GM19438 (cell line): ENCODE data around the gene PLA2G6.
"Not testable (repeated sequence)": the region's sequence is repeated elsewhere in the genome, so short reads cannot be mapped to it uniquely, and the experiment has no call there.

ENCODE experiments used
- ATAC-seq: cut with Tn5 transposase; IDR thresholded peaks from one replicate; pipeline ENCODE4 v1.9.1; 2021; ENCODE audit warnings: low read depth; ENCODE audit not compliant: unreplicated experiment

Gene PLA2G6

DNA sequence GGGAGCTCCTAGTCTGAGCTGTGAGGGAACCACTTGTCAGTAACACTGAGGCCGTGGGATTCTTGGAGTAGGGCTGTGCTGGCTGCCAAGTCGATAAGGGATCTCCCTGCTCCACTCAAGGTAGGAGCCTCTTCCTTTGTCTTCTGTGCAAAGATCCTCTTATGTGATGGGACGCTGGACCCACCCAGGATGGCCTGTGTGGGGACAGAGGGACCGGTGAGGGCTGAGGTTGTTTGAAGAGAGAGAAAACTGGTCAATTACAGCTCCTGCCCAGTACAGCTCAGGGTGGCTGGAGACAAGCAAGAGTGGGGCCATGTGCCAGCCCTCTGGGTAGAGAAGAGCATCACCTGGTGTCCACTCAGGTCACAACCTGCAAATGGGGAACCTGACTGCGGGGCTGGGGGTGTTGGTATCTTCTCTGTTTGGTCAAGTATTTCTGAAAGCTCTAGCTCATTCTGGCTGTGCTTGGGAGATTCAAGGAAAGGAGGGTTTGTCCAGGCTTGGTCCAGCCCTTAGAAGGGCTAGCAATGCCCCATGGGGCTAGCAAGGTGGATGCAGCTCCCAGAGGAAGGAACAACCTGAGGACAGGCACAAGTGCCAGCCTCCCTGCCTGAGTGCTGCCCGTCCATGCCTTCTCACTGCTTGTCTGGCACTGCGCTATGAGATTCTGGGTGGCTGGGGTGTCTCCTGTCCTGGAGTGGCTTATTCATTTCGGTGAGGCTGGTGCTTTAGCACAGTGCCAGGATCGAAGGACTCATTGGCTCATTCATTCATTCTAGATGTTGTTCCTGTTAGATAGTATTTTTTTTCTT is 43.5 kb downstream of the PLA2G6 start:
- no peak for ATAC-seq

DNA sequence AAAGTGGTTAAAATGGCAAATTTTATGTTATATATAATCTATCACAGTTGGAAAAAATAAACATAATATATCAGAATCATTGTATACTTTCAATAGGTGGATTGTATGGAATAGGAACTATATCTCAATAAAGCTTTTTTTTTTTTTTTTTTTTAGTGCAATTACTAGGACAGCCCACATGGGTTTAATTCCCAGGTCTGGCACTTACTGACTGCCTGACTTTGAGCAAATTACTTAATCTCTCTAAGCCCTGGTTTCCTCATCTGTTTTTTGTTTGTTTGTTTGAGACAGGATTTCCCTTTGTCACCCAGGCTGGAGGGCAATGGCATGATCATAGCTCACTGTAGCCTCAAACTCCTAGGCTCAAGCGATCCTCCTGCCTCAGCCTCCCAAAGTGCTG is 45.0 kb downstream of the PLA2G6 start:
- no peak for ATAC-seq

DNA sequence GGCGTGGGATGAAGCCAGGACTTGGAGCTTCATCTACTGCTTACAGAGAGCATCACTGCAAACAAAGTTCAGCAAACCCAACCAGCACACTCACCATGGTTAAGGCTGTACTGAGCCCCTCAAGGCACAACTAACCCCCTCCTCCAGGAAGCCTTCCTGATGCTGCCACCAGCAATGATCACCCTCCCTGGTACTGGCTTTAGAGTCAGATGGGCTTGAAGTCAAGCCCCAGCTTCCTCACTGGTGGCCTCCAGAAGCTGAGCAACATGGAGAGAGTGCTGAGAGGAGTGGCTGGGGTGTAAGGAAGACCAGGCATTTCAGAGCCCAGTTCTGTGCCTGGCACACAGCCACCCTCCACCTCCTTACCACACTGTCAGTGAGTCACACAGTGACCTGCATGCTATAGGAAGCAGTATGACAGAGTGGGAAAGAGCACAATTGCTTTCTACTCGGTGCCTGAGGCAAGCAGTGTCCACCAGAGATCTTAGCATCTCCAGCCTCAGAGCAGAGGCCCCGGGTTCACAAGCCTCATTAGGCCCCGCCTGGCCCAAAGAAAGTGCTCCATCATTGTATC is 46.4 kb downstream of the PLA2G6 start:
- no peak for ATAC-seq

DNA sequence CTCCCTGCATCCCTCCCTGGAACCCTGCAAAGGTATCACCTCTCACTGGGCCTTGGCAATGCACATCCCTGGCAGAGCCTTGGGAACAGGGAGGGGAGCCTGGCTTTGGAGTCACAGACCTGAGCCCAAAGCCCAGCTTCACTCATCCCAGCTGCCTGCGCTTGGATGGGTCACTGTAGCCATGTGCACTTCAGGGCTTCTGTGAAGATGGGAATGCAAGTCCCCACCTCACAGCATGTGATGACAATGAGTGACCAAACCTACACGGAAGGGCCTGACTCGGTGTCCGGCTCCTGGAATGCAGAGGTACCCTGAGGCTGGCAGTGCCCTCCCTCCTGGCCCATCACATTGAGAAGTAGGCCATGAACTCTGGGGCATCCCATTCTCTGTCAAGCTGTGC is 48.3 kb downstream of the PLA2G6 start:
- ATAC-seq: no peak

DNA sequence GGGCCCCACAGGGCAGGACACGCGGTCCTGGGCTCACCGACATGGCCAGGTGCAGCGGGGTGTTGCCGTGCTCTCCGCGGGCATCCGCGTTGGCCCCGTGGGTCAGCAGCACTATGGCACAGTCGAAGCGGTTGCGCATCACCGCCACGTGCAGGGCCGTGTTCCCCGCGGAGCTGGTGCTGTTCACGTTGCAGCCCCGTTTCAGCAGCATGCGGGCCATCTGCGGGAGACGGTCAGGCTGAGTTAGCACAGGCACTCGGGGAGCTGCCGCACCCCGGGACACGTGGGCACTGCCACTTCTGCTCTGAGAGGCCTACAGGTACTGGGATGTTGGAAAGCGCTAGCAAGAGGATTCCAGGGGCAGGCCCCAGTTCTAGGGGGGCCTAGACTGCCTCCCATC is 48.8 kb downstream of the PLA2G6 start:
- ATAC-seq: no peak

DNA sequence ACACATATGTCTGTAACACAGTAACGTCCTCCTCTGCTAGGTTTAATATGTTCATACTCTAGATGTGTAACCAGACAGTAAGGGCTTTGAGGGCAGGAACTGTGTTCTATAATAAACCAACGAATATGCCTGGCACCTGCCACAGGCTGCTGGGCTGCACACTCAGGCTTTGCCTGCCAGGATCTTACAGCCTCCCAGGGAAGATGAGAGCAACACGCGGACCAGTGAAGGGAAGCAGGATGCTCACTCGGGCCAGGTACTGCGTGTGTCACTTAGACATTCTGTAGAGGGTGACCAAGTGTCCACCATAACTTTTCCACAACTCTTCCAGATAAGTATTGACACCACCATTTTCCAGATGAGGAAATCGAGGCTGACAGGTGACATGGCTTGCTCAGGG is 49.5 kb downstream of the PLA2G6 start:
- ATAC-seq: no peak

DNA sequence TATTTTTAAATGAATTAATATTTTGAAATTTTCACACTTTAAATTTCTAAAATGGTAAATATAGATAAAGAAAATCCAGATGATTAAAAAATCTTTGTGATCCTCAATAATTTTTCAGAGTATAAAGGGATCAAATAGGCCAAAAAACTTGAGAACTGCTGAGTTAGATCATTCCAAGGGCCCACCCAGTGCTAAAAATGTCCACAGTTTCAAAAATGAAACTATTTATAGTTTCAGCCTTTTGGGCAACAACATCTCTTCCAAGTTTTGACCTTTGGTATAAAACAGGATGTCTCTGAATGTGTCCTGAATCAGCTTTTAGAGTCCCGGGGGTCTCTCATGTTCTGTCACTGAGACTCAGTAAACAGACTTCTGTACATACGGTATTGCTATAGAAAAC is 50.2 kb downstream of the PLA2G6 start:
- no peak for ATAC-seq

DNA sequence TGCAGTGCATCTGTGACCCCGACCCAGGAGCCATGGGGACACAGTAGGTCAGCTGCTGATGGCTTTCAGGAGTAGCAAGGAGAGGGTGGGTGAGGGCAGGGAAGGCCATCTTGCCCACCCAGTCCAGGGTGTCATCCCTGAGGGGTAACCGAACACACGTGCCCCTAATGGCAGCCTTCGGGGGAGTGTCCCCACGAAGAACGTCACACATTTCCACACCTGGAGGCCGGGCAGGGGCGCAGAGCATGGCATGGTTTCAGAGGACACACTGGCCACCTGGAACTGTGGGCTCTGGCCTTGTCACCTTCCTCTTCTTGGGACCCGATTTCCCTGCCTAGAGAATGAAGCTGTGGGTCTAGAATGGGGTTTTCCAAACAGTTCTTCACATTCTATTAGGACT is 51.8 kb downstream of the PLA2G6 start:
- no peak for ATAC-seq

DNA sequence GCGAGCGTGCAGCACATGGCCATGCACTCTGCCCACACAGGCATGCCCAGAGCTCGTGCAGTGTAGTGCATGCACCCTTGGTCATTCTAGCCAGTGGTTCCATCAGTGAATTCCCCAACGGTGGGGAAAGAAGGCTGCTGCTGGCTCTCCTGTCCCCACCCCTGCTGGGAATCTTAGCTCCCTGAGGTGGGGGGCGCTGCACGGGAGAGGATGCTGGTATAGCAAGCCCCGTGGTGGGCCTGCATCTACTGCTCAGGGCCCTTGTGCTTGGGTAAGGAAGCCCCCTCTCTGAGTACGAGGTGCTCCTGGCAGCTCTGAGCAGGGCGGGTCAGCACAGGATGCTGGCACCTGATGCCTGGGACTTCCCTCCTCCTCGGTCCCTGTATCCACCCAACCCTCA is 52.6 kb downstream of the PLA2G6 start:
- ATAC-seq: no peak

DNA sequence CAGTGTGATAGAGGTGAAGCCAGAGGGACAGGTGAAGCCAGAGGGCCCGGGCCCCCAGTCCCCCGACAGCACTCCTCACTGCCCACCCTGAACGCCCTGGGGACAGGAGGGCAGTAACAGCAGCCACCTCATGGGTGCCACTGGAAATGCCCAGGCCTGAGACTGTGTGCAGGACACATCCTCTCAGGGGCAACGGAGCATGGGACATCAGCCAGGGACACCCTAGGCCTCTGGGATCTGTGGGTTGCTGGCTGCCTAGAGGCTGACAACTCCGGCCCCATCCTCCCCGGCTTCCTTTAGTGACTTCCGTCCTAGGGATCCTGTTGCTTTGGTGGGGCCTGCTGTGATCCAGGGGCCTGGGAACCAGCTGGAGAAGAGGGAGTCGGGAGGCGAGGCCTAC is 53.8 kb downstream of the PLA2G6 start:
- ATAC-seq: no peak

DNA sequence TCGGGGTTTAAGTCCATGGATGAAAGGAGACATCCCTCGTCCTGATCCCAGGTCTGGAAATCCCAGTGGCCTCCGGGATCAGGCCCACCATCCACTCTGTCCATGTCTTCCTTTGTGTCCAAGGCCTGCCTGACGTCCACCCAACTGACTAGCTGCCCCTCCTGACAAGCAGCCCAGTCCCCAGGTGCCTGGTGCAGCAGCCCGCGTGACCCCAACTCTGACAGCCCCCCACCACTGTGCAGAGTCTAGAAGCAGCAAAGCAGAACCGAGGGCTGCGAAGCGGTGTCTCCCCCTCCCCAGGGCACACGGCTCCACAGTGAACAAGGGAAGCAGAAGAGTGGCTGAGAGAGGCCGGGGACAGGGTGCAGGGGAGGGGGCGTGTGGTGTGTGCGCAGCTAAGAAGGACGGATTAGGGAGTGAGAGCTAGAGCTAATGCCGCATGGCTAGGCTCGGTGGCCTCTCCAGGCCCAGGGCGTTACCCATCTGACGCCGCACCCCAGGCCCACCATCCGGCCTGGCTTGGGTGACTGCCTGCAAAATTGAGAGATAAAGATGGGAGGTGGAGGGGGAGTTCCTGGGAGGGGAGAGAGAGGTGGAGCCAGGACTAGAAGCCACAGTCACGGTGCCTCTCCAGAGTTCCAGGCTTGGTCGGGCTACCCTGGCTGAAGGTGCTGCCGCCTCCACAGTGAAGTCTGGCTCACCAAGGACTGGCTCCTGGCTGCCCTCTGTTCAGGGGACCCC is 54.5 kb downstream of the PLA2G6 start:
- ATAC-seq: no peak

DNA sequence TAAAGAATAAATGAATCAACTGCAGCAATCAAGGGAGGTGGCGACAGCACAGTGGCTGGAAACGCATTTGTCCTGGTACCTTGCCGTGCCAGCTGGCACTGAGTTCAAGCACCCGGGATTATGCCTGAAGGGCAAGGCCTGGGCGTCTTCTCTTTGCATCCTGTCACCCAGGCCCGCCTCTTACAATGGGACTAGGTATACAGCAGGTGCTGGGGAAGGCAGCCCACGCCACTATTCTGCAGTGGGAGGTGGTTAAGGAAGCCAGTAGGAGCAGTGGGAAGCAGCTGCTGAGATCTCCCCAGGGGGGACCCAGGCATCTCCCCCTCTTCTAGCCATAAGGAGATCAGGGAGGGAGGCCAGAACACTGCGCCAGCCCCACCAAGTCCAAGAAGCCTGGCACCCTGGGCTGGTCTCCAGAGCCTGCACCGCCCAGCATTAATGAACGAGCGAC is 55.9 kb downstream of the PLA2G6 start:
- ATAC-seq: no peak

DNA sequence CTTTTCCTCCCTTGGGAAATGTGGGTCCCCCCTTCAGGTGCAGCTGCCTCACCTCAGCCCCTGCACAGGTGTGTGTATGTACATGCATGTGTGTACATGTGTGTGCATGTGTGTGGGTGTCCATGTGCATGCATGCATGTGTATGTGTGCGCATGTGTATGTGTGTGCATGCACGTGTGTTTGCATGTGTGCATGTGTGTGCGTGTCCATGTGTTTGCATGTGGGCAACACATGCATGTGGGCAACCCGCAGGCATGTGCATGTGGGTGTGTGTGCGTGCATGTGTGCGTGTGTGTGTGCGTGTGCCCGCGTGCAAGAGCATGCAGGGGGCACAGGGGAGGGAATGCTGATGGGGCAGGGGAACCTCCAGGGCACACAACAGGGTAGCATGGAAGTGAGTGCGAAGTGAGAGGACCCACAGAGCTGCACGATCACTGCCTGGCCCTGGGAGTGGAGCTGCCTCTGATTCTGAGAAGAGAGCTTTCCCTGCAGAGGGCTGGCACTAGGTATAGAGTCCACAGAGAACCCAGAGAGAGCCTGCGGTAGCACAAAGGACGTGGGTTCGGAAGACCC is 56.5 kb downstream of the PLA2G6 start:
- ATAC-seq: no peak

DNA sequence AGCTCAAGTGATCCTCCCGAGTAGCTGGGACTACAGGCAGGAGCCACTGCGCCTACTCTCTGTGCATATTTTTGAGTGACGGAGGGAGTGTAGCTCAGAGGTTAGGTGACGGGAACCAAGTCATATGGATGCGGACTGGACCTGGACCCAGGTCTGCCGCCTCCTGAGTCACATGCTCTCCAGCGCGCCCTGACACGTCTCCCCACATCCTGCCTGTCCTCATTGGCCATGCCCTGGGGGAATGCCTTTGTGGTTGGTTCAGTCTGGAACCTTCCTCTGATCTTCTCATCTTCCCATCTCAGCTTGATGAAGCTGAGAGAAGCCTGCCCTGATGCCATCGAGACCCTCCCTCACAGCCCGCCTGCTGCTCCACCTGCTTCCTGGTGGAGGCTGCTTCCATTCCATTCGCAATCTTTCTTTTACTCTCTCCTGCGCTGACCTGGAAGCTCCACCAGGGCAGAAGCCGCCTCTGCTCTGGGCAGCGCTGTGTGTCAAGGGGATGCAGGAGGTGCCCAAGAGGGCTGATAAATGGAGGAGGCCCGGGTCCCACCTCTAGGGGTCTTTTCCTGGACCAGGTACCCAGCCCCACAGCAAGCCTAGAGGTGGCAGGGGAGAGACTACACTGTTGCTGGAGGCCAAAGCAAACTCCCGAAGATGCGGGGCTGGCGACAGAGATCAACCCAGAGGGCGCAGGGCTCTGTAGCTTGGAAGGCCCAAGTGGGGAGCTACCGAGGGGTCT is 57.2 kb downstream of the PLA2G6 start:
- ATAC-seq: no peak

DNA sequence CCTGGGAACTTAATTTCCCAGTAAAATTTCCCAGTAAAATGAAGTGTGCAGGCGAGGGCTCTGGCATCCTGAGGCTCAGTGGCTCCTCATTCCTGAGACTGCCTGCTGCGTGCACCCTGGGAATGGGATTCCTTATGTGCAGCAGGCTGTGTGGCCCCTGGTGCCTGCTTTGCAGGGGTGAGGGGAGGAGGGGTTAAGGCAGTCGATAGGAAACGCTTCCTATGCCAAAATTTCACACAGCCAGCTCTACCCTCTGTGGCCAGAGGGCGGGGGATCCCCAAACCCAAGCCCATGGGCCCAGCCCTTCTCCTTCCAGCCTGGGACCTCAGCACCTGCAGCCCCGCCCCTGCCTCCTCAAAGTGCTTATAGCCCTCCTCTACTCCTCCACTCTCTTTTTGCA is 59.0 kb downstream of the PLA2G6 start:
- ATAC-seq: no peak

DNA sequence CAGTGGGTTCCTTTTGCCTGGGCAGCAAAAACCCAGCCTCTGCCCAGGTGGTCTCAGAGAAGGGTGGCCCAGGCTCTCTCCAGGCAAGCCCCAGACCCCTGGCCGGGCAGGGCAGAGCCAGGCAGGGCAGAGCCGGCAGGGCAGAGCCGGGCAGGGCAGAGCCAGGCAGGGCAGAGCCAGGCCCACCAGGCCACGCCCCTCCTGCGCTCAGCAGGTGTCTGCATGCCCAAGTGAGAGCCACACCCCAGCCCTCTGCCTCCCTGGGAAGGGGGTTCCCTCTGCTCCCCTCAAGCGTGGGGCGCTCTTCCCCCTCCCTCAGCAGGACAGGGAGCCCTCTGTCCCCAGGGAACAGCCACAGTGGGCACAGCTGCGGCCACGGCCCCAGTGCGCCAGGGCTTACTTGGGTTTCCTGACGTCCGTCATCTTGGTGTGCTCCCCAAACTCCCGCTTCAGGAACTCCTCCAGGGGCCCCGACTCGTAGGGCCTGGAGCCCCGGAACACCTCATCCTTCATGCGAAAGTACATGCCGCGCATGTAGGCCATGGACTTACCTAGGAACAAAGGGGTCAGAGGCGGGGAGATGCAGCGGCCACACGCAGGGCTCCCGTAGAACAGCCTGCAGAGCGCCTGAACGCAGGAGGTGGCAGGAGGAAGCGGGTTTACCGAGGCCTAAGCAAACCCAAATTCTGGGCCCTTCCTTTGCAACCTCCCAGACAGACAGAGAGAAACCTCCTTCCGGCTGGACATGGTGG is 61.1 kb downstream of the PLA2G6 start:
- ATAC-seq: no peak

DNA sequence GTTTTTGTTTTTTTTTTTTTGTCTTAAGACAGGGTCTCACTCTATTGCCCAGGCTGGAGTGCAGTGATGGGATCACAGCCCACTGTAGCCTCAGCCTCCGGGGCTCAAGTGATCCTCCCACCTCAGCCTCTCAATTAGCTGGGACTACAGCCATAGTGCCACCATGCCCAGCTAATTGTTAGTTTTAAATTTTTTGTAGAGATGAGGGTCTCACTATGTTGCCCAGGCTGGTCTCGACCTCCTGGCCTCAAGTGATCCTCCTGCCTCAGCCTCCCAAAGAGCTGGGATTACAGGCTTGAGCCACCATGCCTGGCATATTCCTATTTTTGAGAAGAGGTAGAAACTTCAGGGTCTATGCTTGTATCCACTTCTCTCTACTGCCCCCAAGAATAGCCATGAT is 62.9 kb downstream of the PLA2G6 start:
- ATAC-seq: not testable (repeated sequence)

DNA sequence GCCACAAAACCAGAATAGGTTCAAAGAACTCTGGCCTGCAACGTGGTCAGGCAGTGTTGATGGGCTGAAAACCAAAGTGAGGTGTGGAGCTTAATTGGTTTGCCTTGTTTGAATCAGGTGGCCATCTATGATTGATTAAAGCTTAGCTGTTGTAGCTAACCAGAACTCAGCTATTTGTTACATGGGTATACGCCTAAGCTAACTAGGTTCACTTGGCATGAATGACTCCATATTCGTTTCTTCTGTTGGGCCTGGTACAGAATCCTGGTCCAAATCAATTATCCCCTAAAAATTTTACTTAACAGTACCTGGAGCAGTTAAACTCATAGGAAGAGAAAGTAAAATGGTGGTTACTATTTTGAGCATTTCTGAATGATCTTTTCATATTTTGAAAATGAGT is 63.4 kb downstream of the PLA2G6 start:
- no peak for ATAC-seq

DNA sequence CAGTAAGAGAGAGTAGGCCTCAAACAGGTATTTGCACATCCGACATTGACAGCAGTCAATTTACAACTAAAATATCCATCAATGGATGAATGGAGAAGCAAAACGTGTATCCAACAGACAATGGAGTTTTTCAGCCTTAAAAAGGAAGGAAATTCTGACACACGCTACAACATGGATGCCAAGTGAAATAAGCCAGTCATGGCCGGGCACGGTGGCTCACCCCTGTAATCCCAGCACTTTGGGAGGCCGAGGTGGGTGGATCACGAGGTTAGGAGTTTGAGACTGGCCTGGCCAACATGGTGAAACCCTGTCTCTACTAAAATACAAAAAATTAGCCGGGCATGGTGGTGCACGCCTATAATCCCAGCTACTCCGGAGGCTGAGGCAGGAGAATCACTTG is 64.1 kb downstream of the PLA2G6 start:
- ATAC-seq: not testable (repeated sequence)
